Activated CD4-positive, alpha-beta memory T cell treated with anti-CD3 and anti-CD28 coated beads, Interleukin-2, amount 10 ng/mL, durations not matched to agents 7 days and 5 days (primary cell): ENCODE results near the gene KCNA2. TPM values are rescaled to one million over a fixed set of nuclear protein-coding genes. Genes with fewer than 3 reads are reported as not detected.

Experiments
- CTCF ChIA-PET: fragments of 350-600 bp; sonication (Branson Sonifier 250); formaldehyde crosslinking; loops from one replicate; lab custom pipeline; 2021; ENCODE audit warnings: antibody characterized with exemption, inconsistent platforms; lab: Charles Lee
- POLR2A ChIA-PET: fragments of 350-600 bp; sonication (Branson Sonifier 250); formaldehyde crosslinking; loops from one replicate; lab custom pipeline; 2021; ENCODE audit warnings: antibody characterized with exemption; lab: Charles Lee
- DNase-seq: peaks from one replicate; pipeline ENCODE4 v3.0.0-alpha.2; 2020
- H3K27ac Mint-ChIP-seq: one replicate; pipeline ENCODE4 v1.8.0; 2021; ENCODE audit warnings: mild to moderate bottlenecking, mixed read lengths
- H3K27me3 Mint-ChIP-seq: one replicate; pipeline ENCODE4 v1.8.0; 2021; ENCODE audit warnings: mixed read lengths
- H3K36me3 Mint-ChIP-seq: one replicate; pipeline ENCODE4 v1.8.0; 2021; ENCODE audit warnings: low read depth, mixed read lengths
- H3K4me1 Mint-ChIP-seq: one replicate; pipeline ENCODE4 v1.8.0; 2021; ENCODE audit warnings: mixed read lengths
- H3K4me3 Mint-ChIP-seq: one replicate; pipeline ENCODE4 v1.8.0; 2021; ENCODE audit warnings: mild to moderate bottlenecking, mixed read lengths
- H3K9me3 Mint-ChIP-seq: one replicate; pipeline ENCODE4 v1.8.0; 2021; ENCODE audit warnings: mixed read lengths
- total RNA-seq, 2 experiments: library from RNA; stranded (reverse); gene quantifications; one replicate each; pipeline ENCODE4 v1.2.3, GENCODE V29; 2021

KCNA2 gene
- total RNA-seq, 2 experiments from 2014 or later: 5.9 to 6.6 TPM

- CTCF ChIA-PET: interaction anchor here (0.8 to 1.3 kb wide), 2 partner anchors 26 to 86 kb away, joined by 3 read pairs; no protein-coding TSS in a partner anchor
- POLR2A ChIA-PET: no interaction called here
- Mint-ChIP-seq H3K4me1 (no peaks in the 10 kb centered on the region), H3K27me3 (peaks cover 20% of the 10 kb centered on the region), H3K4me3 (no peak overlapping the region), H3K27ac (no peak overlapping the region), H3K36me3 (no peaks in the 10 kb centered on the region), H3K9me3 (no peaks in the 10 kb centered on the region)
- DNase-seq: no peak
Measured at GRCh38 chr1:110581682-110582145, 24.4 kb downstream of the KCNA2 start.

- no peak for DNase-seq
- ChIA-PET CTCF (no interaction called here), POLR2A (no interaction called here)
- Mint-ChIP-seq H3K27ac (no peak overlapping the region), H3K4me1 (no peaks in the 10 kb centered on the region), H3K27me3 (peaks cover 30% of the 10 kb centered on the region), H3K9me3 (no peaks in the 10 kb centered on the region), H3K36me3 (no peaks in the 10 kb centered on the region), H3K4me3 (no peak overlapping the region)
Measured at GRCh38 chr1:110580244-110580643, 25.9 kb downstream of the KCNA2 start.

GRCh38 chr1:110579460-110579859 lies 26.7 kb downstream of the KCNA2 start:
- POLR2A ChIA-PET: no interaction called here

GRCh38 chr1:110576441-110576840 lies 29.7 kb downstream of the KCNA2 start:
- Mint-ChIP-seq H3K27ac (no peak overlapping the region), H3K4me3 (no peak overlapping the region), H3K27me3 (peaks cover 44% of the 10 kb centered on the region), H3K36me3 (no peaks in the 10 kb centered on the region), H3K4me1 (no peaks in the 10 kb centered on the region), H3K9me3 (no peaks in the 10 kb centered on the region)
- ChIA-PET CTCF (interaction anchor here (1.0 kb wide), 1 partner anchor 189 kb away, joined by 3 read pairs; no protein-coding TSS in a partner anchor), POLR2A (no interaction called here)
- no peak for DNase-seq

More at GRCh38 chr1:110579460-110579859, 26.7 kb downstream of the KCNA2 start:
- H3K4me1 Mint-ChIP-seq: no peaks in the 10 kb centered on the region
- H3K36me3 Mint-ChIP-seq: no peaks in the 10 kb centered on the region
- CTCF ChIA-PET: interaction anchor here (1.1 kb wide), 1 partner anchor 27 kb away, joined by 4 read pairs; the partner anchor contains the start of gene KCNA2
- H3K4me3 Mint-ChIP-seq: no peak overlapping the region
- no peaks in the 10 kb centered on the region for H3K9me3 Mint-ChIP-seq
- peaks cover 35% of the 10 kb centered on the region for H3K27me3 Mint-ChIP-seq
- no peak for DNase-seq
- no peak overlapping the region for H3K27ac Mint-ChIP-seq

GRCh38 chr1:110573314-110573713 lies 32.8 kb downstream of the KCNA2 start:
- H3K27me3 Mint-ChIP-seq: peaks cover 44% of the 10 kb centered on the region
- H3K4me1 Mint-ChIP-seq: no peaks in the 10 kb centered on the region
- no peak overlapping the region for H3K4me3 Mint-ChIP-seq
- no peak for DNase-seq
- H3K36me3 Mint-ChIP-seq: no peaks in the 10 kb centered on the region
- ChIA-PET CTCF (interaction anchor here (0.8 to 3.0 kb wide), 5 partner anchors 18 to 193 kb away, joined by 3 to 17 read pairs (median 3); no protein-coding TSS in a partner anchor), POLR2A (no interaction called here)
- no peaks in the 10 kb centered on the region for H3K9me3 Mint-ChIP-seq
- no peak overlapping the region for H3K27ac Mint-ChIP-seq

- no peaks in the 10 kb centered on the region for H3K36me3 Mint-ChIP-seq
- no peak overlapping the region for H3K27ac Mint-ChIP-seq
- peaks cover 48% of the 10 kb centered on the region for H3K27me3 Mint-ChIP-seq
- H3K9me3 Mint-ChIP-seq: no peaks in the 10 kb centered on the region
- H3K4me3 Mint-ChIP-seq: no peak overlapping the region
- no peak for DNase-seq
- ChIA-PET POLR2A (no interaction called here), CTCF (interaction anchor here (0.8 to 3.0 kb wide), 4 partner anchors 17 to 77 kb away, joined by 3 to 17 read pairs (median 3); no protein-coding TSS in a partner anchor)
- no peaks in the 10 kb centered on the region for H3K4me1 Mint-ChIP-seq
Measured at GRCh38 chr1:110572751-110573150, 33.4 kb downstream of the KCNA2 start.

- no peak overlapping the region for H3K4me3 Mint-ChIP-seq
- H3K4me1 Mint-ChIP-seq: no peaks in the 10 kb centered on the region
- H3K9me3 Mint-ChIP-seq: no peaks in the 10 kb centered on the region
- H3K36me3 Mint-ChIP-seq: no peaks in the 10 kb centered on the region
- ChIA-PET CTCF (interaction anchor here (3.0 kb wide), 1 partner anchor 15 kb away, joined by 17 read pairs; no protein-coding TSS in a partner anchor), POLR2A (interaction anchor here (0.7 kb wide), 1 partner anchor 24 kb away, joined by 3 read pairs; no protein-coding TSS in a partner anchor)
- no peak for DNase-seq
- H3K27me3 Mint-ChIP-seq: peaks cover 52% of the 10 kb centered on the region
- H3K27ac Mint-ChIP-seq: no peak overlapping the region
Measured at GRCh38 chr1:110570901-110571300, 35.3 kb downstream of the KCNA2 start.

GRCh38 chr1:110570307-110570706 lies 35.9 kb downstream of the KCNA2 start:
- ChIA-PET CTCF (no interaction called here), POLR2A (no interaction called here)
- no peaks in the 10 kb centered on the region for H3K36me3 Mint-ChIP-seq
- no peaks in the 10 kb centered on the region for H3K9me3 Mint-ChIP-seq
- H3K27me3 Mint-ChIP-seq: peaks cover 51% of the 10 kb centered on the region
- no peak for DNase-seq
- H3K27ac Mint-ChIP-seq: no peak overlapping the region
- H3K4me3 Mint-ChIP-seq: no peak overlapping the region
- no peaks in the 10 kb centered on the region for H3K4me1 Mint-ChIP-seq

GRCh38 chr1:110566836-110567235 lies 39.3 kb downstream of the KCNA2 start:
- POLR2A ChIA-PET: no interaction called here
- H3K36me3 Mint-ChIP-seq: no peaks in the 10 kb centered on the region
- no peaks in the 10 kb centered on the region for H3K9me3 Mint-ChIP-seq
- H3K27ac Mint-ChIP-seq: no peak overlapping the region
- no peaks in the 10 kb centered on the region for H3K4me1 Mint-ChIP-seq
- no peak for DNase-seq
- CTCF ChIA-PET: interaction anchor here (2.8 kb wide), 1 partner anchor 11 kb away, joined by 10 read pairs; no protein-coding TSS in a partner anchor
- peaks cover 40% of the 10 kb centered on the region for H3K27me3 Mint-ChIP-seq
- H3K4me3 Mint-ChIP-seq: no peak overlapping the region

- no peak for DNase-seq
- ChIA-PET POLR2A (no interaction called here), CTCF (no interaction called here)
- peaks cover 31% of the 10 kb centered on the region for H3K27me3 Mint-ChIP-seq
- no peaks in the 10 kb centered on the region for H3K9me3 Mint-ChIP-seq
- H3K4me3 Mint-ChIP-seq: no peak overlapping the region
- H3K27ac Mint-ChIP-seq: no peak overlapping the region
- no peaks in the 10 kb centered on the region for H3K36me3 Mint-ChIP-seq
- H3K4me1 Mint-ChIP-seq: no peaks in the 10 kb centered on the region
Measured at GRCh38 chr1:110565565-110565964, 40.6 kb downstream of the KCNA2 start.

GRCh38 chr1:110563089-110563488 lies 43.1 kb downstream of the KCNA2 start:
- Mint-ChIP-seq H3K4me1 (peaks cover 8% of the 10 kb centered on the region), H3K4me3 (no peak overlapping the region), H3K27ac (no peak overlapping the region), H3K27me3 (peaks cover 29% of the 10 kb centered on the region), H3K36me3 (no peaks in the 10 kb centered on the region), H3K9me3 (no peaks in the 10 kb centered on the region)
- POLR2A ChIA-PET: no interaction called here
- DNase-seq: no peak
- CTCF ChIA-PET: interaction anchor here (1.8 kb wide), 1 partner anchor 43 kb away, joined by 3 read pairs; the partner anchor contains the start of gene KCNA2

- Mint-ChIP-seq H3K4me1 (peaks cover 8% of the 10 kb centered on the region), H3K27ac (no peak overlapping the region), H3K9me3 (no peaks in the 10 kb centered on the region), H3K4me3 (no peak overlapping the region), H3K36me3 (no peaks in the 10 kb centered on the region), H3K27me3 (peaks cover 28% of the 10 kb centered on the region)
- POLR2A ChIA-PET: interaction anchor here (1.0 kb wide), 1 partner anchor 48 kb away, joined by 3 read pairs; no protein-coding TSS in a partner anchor
- CTCF ChIA-PET: no interaction called here
- no peak for DNase-seq
Measured at GRCh38 chr1:110561596-110561995, 44.6 kb downstream of the KCNA2 start.

- CTCF ChIA-PET: interaction anchor here (1.3 kb wide), 1 partner anchor 60 kb away, joined by 3 read pairs; no protein-coding TSS in a partner anchor
Measured at GRCh38 chr1:110559157-110559556, 47.0 kb downstream of the KCNA2 start.

More at GRCh38 chr1:110559157-110559556, 47.0 kb downstream of the KCNA2 start:
- H3K36me3 Mint-ChIP-seq: no peaks in the 10 kb centered on the region
- no peaks in the 10 kb centered on the region for H3K9me3 Mint-ChIP-seq
- no peak overlapping the region for H3K27ac Mint-ChIP-seq
- H3K27me3 Mint-ChIP-seq: peaks cover 39% of the 10 kb centered on the region
- no peak for DNase-seq
- no peak overlapping the region for H3K4me3 Mint-ChIP-seq
- POLR2A ChIA-PET: no interaction called here
- peaks cover 12% of the 10 kb centered on the region for H3K4me1 Mint-ChIP-seq
